Skeletal muscle cell (primary cell): ENCODE measurements around the gene ELANE.
A peak's percentile ranks its signal among the peaks of the same experiment; 100 is the strongest.
"Not testable (repeated sequence)": the region's sequence is repeated elsewhere in the genome, so short reads cannot be mapped to it uniquely, and the experiment has no call there.

Source experiments
- DNase-seq: peaks from one replicate; pipeline ENCODE4 v3.0.0-alpha.2; 2010; ENCODE audit warnings: low read depth
- H3K4me3 ChIP-seq: 2 replicates; pipeline ENCODE4 v1.5.1; 2011; ENCODE audit warnings: low read depth, mild to moderate bottlenecking, control low read depth, low read length, moderate library complexity

Gene ELANE

DNA sequence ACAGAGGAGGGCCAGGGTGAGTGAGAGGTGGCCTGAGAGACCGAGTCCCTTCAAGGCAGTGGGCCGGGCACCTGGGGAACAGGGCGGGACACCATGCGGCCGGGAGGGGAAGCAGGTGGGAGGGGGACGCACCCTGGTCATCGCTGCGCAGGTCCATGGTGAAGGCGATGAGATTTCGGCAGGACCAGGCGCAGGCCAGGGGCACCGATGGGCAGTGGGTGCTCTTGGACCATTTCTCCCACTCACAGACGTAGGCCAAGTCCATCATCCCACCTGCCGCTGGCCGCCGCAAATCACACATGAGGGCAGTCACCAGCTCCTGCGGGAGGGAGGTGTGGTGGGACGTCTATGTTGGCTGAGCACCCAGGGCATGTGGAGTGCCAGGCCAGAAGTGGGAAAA is 38.7 kb downstream of the ELANE start:
- H3K4me3 ChIP-seq = no peak overlapping the region
- DNase-seq = no peak

DNA sequence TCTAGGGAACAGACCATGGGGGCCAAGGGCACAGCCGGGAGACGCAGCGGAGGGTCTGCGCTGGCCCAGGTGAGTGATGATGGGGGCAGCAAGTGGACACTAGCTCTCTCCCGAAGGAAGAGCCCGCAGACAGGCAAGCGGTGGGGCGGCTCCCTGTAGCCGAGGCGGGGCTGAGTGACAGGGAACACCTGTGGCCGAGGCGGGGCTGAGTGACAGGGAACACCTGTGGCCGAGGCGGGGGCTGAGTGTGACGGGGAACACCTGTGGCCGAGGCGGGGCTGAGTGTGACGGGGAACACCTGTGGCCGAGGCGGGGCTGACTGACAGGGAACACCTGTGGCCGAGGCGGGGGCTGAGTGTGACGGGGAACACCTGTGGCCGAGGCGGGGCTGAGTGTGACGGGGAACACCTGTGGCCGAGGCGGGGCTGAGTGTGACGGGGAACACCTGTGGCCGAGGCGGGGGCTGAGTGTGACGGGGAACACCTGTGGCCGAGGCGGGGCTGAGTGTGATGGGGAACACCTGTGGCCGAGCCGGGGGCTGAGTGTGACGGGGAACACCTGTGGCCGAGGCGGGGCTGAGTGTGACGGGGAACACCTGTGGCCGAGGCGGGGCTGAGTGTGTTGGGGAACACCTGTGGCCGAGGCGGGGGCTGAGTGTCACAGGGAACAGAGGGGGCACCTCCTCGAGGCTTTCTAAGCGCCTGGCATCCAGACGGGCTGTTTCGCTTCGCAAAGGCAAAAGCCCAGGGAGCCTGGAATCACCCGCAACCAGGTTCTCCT is 39.5 kb downstream of the ELANE start:
- DNase-seq = not testable (repeated sequence)
- peak overlapping the region; percentile 78 for H3K4me3 ChIP-seq

DNA sequence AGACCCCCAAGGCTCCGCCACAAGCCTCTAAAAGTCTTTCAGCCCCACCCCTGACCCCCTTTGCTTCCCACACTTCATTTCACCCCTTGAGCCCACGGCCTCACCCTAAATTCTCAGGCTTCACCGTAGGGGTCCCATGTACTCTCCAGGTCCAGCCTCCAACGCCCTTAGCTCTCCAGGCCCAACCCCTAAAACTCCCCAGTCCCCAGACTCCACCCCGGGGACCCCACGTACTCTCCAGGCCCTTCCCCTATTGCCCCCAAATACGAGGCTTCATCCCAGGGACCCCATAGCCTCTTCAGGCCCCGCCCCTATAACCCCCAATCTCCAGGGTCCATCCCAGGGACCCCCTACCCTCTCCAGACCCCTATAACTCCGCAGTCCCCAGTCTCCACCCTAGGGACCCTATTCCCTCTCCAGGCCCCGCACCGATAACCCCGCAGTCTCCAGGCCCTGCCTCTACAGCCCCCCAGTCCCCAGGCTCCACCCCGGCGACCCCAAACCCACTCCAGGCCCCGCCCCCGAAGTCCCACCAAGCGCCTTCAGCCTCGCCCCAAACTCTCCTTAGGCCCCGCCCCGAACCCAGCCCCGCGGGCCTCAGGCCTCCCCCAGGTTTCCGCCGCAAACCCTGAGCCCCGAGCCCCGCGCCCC is 40.3 kb downstream of the ELANE start:
- peak overlapping the region; percentile 78 for H3K4me3 ChIP-seq
- no peak for DNase-seq

DNA sequence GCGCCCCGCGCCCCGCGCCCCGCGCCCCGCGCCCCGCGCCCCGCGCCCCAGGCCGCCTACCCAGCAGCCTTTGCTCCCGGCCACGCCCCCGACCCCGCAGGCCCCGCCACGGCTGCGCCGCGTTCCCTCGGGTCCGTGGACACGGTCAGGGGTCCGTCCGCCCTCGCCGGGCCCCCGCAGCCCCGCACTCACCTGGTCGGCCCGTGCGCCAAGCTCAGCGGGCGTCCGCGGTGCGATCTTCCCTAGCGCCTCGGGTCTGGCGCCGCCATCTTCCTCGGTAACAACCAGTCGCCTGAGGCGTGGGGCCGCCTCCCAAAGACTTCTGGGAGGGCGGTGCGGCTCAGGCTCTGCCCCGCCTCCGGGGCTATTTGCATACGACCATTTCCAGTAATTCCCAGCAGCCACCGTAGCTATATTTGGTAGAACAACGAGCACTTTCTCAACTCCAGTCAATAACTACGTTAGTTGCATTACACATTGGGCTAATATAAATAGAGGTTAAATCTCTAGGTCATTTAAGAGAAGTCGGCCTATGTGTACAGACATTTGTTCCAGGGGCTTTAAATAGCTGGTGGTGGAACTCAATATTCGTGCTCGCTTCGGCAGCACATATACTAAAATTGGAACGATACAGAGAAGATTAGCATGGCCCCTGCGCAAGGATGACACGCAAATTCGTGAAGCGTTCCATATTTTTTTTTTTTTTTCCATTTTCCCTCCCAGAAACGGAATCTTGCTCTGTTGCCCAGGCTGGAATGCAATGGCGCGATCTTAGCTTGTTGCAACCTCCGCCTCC is 41.0 kb downstream of the ELANE start, which contains the start of the genes MED16 and RNU6-9:
MED16 (minus strand) TSS at position 294 of the 796 bp plus-strand sequence. CDS start 2,056 bp downstream, outside the sequence.
RNU6-9 (plus strand) TSS at position 591 of the 796 bp plus-strand sequence.
- peak; percentile 68 for DNase-seq
- H3K4me3 ChIP-seq = peak within 1 kb of the TSS; percentile 78

DNA sequence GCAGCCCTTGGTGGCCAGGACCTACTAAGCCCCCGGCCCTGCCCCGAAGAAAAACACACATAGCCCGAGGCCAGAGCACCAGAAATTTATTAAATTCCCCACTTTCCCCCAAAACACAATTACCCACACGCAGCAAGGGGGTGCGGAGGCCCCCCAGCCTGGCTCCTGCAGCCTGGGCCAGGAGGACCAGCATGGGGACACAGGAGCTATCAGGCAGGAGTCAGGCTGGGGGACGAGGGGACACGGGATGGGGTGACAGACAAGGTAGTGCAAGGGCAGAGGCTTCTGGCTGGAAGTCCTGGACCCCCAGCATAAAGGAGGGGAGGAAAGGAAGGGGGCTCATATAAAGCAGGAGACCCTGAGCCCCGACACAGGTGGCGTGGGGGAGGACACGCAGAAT is 44.3 kb downstream of the ELANE start:
- DNase-seq = no peak
- no peak overlapping the region for H3K4me3 ChIP-seq

DNA sequence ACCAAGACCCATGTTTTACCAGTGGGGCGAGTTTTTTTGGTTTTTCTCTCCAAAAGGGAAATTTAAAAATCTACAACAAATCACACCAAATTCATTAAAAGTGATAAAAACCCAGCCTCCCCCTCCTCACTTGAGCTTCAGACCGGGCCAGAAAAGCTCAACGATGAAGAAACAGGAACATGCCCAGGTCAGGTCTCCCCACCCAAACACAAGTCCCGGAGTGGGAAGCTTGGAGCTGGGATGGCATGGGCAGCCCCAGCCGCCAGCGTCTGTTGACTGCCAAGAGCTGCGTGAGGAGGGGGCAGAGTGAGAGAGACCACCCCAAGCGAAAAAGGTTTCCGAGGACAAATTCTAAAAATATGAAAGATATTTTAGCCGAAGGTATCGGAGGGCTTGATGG is 44.9 kb downstream of the ELANE start:
- no peak overlapping the region for H3K4me3 ChIP-seq
- no peak for DNase-seq

DNA sequence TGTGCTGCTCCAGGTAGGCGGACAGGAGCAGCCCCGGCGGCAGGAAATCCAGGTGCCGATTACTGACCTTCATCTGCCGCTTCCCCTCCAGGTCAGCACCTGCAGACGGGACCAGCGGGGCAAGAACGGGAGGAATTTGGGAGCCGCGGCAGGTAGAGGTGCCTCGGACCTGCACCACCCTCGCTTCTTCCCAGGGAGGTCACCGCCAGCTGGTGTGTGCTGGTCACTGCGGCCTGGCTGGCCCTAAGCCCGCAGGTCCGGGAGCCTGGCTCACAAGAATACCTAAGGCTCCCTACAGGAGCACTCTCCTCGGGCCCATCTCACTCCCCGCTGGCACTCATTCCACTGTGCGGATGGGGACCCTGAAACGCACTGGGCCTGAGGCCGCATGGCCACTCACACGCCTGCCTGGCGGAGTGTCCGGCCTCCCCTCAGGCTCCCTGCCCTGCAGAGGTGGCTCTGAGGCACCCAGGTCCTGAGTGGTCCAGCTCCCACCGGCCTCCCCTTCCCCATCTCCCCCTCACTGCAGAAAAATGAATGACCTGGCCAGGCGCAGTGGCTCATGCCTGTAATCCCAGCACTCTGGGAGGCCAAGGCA is 45.4 kb downstream of the ELANE start:
- DNase-seq = no peak
- H3K4me3 ChIP-seq = no peak overlapping the region

DNA sequence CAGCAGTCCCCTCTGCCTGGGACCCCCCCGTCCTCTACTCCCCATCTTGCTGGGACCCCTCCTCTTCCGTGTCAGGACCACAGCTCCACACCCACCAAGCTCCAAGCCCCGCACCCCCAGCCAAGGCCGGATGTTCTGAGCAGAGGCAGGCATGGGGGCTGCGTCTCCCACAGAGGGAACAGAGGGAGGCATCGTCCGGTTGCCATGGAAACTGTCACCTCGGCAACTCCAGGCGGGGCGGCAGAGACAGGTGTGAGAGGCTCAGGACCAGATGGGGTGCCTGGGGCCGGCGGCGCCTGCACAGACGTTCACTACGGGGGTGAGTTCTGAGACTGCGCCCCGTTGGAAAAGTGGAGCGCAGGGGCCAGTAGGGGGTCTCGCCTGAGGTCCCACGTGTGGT is 46.6 kb downstream of the ELANE start:
- no peak for DNase-seq
- H3K4me3 ChIP-seq = no peak overlapping the region

DNA sequence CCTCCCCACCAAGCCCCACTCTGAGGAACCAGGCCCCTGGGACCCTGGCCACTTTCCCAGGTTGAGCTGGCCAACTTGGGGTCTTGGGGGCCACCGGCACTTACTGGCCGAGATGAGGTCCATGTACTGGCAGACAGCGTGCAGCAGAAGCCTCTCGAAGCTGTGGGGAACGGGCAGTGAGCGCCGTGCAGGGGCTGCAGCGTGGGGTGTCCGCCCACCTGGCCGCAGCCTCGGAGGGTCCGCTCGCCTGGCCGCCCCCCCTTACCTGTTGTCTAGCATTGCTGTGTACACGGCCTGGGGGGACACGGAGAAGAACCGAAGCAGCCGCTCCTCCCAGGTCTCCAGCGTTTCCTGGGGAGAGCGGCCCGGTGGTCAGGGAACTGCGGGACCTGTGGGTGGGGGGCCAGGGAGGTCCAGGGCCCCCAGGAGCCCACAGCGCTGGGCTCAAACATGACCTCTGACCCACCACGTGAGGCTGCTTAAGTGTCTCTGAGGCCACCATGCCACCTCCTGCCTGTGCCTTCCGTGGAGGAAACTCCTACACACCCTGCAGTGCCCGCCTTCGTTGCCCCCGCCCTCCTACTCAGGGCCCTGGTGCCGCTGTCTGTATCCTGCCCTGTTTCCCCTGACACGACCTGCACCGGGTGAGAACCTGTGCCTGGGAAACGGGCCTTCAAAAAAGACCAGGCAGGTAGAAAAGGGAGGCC is 47.4 kb downstream of the ELANE start:
- no peak for DNase-seq
- H3K4me3 ChIP-seq = no peak overlapping the region

DNA sequence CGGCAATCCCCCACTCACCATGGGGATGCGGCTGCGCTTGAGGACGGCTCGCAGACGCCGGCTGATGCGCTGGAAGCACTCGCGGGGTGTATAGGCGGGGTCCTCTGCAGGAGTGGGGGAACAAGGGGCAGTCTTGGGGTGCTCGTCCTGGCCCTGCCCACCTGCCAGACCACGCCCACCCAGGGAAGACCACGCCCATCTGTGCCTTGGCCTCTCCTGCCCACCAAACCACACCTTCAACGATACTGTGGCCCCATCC is 47.9 kb downstream of the ELANE start:
- no peak for DNase-seq
- H3K4me3 ChIP-seq = no peak overlapping the region

DNA sequence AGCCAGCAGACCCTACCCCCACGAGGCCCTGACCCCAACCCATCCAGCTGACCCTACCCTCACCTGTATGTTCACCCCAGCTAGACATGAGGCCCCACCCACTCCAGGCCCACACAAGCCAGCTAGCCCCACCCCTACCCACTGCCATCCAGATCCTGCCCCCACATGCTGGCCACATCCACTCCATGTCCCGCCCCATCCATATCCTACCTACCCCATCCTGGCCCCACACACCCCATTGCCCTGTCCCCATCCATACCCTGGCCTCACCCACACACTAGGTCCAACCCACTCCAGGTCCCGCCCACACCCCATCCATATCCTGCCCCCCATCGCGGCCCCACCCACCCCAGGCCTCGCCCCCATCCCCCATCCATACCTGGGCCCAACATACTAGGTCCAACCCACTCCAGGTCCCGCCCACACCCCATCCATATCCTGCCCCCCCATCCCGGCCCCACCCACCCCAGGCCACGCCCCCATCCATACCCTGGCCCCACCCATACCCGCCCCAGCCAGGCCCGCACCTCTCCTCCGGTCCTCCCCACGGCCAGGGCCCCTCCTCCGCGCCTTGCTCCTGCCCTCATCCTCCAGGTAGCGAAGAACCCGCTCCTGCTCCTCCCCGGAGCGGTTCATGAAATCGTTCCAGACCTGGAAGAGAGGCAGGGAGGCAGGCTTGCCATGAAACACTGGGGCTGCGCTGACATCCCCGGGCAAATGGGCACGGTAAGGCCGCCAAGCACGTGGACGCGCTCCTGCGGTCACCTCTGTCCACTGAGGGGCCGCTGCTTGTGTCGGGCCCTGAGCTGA is 48.4 kb downstream of the ELANE start:
- H3K4me3 ChIP-seq = no peak overlapping the region
- DNase-seq = no peak

DNA sequence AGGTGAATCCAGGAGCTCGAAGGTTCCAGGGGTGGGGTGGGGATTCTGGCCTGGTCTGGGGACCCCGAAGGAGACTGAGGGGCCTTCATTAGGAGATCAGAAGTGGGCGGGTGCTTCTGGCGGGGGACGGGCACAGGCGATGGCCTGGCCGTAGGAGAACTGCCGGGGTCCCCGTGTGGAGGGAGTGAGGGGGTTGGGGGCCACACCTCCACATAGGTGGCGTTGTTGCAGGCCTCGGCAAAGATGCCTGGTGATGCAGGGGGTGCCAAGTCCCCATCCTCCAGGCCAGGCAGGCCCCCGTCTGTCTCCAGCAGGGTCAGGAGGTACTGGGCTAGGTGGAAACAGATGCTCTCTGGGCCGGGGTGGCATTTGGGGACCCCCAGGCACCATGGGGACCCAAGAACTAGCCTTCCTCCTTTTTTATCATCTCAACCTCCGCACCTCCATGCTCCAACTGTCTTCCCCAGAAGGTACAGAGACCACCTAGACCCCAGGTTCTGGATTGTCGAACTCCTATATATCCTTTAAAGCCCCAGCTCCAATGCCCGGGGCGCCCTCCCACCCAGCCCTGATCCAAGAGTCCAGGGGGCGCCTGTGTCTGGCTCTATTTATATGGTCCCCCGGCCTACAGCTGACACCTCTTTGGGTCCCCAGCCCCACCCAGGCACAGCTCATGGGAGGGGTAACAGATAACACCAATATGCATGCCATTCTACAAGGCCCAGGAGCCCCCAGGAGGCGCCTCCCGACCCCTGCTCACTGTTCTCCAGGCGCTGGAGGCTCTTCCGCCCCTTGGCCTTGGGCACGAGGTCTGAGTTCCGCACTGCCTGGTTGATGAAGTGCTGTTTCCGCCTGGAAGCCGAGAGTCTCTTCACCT is 49.4 kb downstream of the ELANE start:
- no peak for DNase-seq
- H3K4me3 ChIP-seq = no peak overlapping the region

DNA sequence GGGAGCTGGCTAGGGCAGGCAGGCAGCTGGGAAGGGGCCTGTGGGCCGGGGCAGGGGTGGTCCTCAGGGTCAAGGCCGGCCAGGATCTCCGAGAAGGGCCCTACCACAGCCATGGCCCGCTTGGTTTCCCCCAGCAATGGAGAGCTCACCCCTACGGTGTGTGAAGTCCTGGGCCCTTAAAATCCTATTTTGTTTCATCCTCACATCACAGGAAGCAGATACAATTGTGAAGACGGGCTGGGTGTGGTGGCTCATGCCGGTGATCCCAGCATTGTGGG is 49.9 kb downstream of the ELANE start:
- no peak for DNase-seq
- H3K4me3 ChIP-seq = no peak overlapping the region

DNA sequence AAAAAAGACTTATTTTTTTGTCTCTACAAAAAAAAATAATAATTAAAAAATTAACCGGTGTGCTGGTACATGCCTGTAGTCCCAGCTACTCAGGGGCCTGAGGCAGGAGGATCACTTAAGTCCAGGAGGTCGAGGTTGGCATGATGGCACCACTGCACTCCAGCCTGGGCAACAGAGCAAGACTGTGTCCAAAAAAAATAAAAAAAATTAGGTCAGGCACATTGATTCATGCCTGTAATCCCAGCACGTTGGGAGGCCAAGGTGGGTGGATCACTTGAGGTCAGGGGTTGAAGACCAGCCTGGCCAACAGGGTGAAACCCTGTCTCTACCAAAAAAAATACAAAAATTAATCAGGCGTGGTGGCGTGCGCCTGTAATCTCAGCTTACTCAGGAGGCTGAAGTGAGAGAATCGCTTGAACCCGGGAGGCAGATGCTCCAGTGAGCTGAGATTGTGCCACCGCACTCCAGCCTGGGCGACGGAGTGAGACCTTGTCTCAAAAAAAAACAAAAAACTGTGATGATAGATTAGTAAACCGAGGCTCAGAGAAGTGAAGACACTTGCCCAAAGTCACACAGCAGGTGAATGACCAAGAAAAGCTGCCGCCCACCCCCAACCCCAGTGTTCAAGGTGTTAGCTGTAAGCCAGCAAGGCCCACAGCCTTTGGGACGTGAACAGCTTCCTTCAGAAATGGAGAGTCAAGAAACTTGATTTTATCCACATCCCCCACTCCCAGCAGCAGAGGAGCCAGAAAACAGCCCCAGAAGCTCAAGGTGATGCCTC is 50.5 kb downstream of the ELANE start:
- DNase-seq = no peak
- H3K4me3 ChIP-seq = no peak overlapping the region

DNA sequence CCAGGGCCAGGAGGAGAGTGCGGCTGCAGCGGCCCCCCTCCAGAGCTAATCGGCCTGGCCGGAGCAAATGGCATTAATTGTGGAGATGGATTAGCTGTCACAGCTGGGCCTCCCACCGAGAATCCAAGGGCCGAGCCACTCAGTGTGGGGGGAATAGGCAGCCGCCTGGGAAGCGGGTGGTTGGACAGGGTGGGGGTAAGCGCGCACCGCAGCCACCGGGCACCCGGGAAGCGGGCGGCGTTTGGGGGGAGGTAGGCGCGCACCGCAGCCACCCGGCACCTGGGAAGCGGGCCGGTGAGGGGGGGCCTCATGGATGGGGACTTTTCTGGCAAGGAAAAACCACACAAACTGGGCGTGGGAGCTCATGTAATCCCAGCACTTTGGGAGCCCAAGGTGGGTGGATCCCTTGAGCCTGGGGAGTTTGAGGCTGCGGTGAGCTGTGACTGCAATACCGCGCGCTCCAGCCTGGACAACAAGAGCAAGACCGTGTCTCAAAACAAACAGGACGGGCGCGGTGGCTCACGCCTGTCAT is 51.2 kb downstream of the ELANE start:
- DNase-seq = no peak
- H3K4me3 ChIP-seq = no peak overlapping the region

DNA sequence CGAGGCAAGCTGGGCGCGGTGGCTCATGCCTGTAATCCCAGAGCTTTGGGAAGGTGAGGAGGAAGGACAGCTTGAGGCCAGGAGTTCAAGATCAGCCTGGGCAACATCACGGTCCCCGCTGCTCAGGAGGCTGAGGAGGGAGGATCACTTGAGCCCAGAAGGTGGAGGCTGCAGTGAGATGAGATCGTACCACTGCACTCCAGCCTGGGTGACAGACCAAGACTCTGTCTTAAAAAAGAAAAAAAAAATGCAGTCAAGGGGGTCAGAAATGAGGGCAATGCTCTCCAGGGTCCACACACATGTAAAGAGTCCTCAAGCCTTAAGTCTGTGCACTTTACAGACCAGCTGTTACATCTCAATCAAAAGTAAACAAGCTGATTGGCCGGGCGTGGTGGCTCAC is 52.4 kb downstream of the ELANE start:
- DNase-seq = no peak
- no peak overlapping the region for H3K4me3 ChIP-seq
